Measurements from ENCODE around the gene MXRA5. TPM values are rescaled to one million over a fixed set of nuclear protein-coding genes. Genes with fewer than 3 reads are reported as not detected.
A peak's percentile ranks its signal among the peaks of the same experiment; 100 is the strongest.

MXRA5 gene
- total RNA-seq, 1 donor from 2014 or later, result 188 TPM

DNA sequence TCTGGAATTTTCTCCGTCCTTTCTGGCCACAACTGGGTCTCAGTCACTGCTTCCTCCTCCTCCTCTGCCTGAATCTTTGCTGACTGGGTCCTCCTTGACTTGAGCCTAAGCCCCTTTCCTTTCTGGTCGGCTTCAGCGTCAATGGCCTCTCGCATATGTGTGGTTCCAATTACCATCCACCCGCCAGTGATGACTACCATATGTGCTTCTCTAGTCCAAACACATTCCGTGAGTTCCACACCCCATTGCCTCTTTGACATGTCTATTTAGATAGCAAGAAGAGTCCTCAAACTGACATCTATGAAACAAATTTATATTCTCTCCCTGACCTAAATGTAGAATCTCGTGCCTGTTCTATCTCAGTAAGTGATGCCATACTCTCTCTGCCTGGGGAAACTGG is 19.8 kb downstream of the MXRA5 start:
- DNase-seq (ENCODE audit: extremely low spot score, unreplicated experiment), result peak; percentile 57
- TF ChIP-seq, protein P1, sequence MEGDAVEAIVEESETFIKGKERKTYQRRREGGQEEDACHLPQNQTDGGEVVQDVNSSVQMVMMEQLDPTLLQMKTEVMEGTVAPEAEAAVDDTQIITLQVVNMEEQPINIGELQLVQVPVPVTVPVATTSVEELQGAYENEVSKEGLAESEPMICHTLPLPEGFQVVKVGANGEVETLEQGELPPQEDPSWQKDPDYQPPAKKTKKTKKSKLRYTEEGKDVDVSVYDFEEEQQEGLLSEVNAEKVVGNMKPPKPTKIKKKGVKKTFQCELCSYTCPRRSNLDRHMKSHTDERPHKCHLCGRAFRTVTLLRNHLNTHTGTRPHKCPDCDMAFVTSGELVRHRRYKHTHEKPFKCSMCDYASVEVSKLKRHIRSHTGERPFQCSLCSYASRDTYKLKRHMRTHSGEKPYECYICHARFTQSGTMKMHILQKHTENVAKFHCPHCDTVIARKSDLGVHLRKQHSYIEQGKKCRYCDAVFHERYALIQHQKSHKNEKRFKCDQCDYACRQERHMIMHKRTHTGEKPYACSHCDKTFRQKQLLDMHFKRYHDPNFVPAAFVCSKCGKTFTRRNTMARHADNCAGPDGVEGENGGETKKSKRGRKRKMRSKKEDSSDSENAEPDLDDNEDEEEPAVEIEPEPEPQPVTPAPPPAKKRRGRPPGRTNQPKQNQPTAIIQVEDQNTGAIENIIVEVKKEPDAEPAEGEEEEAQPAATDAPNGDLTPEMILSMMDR (IDR thresholded peaks at IDR 0.05), result no peak
- Mint-ChIP-seq H3K4me1 (ENCODE audit: unreplicated experiment) (no peaks in the 10 kb centered on the region), H3K9me3 (ENCODE audit: unreplicated experiment) (peaks cover 20% of the 10 kb centered on the region), H3K27ac (ENCODE audit: unreplicated experiment) (no peak overlapping the region), H3K4me3 (ENCODE audit: unreplicated experiment) (no peak overlapping the region), H3K27me3 (ENCODE audit: unreplicated experiment) (no peaks in the 10 kb centered on the region), H3K36me3 (ENCODE audit: unreplicated experiment) (peaks cover 44% of the 10 kb centered on the region)

DNA sequence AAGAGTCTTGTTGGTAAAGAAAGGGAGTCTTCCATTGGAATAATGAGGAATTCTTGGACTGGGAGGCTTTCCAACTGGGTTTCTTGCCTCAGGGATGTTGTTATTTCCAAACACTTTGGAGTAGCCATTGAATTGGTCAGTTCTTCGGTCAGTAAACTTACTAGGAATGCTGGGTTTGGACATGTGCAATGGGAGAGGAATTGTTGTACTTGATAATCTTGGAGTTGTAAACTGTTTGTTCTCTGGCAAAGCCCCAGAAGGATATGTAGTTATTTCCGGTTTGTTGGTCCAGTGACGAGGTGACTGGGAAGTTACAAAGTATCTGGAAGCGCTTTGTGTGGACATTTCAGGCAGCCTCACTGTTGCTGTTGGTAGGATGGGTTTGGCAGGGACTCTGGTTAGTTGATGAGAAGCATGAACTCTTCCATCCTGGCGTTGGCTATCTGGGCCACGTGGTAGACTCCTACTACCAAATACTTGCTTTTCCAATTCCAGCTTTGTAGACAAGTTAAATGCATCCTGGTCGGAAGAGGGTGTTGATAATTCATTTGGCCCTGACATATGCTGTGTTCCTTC is 25.9 kb downstream of the MXRA5 start:
- Mint-ChIP-seq H3K4me1 (ENCODE audit: unreplicated experiment) (peaks cover 7% of the 10 kb centered on the region), H3K4me3 (ENCODE audit: unreplicated experiment) (no peak overlapping the region), H3K27me3 (ENCODE audit: unreplicated experiment) (no peaks in the 10 kb centered on the region), H3K27ac (ENCODE audit: unreplicated experiment) (peak overlapping the region; percentile 9), H3K9me3 (ENCODE audit: unreplicated experiment) (peaks cover 26% of the 10 kb centered on the region), H3K36me3 (ENCODE audit: unreplicated experiment) (peaks cover 79% of the 10 kb centered on the region)
- TF ChIP-seq, protein P1 (IDR thresholded peaks at IDR 0.05), result no peak
- no peak for DNase-seq (ENCODE audit: extremely low spot score, unreplicated experiment)

DNA sequence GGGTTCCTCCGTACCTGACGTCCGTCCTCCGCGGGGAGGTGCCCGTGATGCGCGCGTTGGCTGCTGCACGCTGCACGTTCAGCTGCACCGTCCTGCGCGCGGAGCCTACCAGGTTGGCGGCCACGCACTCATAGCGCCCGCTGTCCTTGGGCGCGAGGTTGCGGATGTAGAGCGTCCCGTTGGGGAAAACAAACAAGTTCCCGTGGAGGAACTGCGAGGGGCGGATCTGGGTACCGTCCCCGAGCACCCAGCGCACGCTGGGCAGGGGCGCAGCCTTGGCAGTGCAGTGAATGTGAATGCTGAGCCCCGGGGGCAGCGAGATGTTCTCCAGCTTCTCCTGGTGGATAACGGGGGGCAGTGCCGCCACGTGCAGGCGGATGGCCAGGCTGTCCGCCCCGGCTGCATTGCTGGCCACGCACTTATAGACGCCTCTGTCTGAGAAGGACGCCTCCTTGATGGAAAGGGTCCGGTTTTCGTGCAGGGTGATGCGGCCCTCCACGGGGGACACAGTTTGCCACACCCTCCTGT is 29.2 kb downstream of the MXRA5 start:
- TF ChIP-seq, protein P1 (IDR thresholded peaks at IDR 0.05), result no peak
- Mint-ChIP-seq H3K36me3 (ENCODE audit: unreplicated experiment) (peaks cover 73% of the 10 kb centered on the region), H3K9me3 (ENCODE audit: unreplicated experiment) (peaks cover 11% of the 10 kb centered on the region), H3K4me1 (ENCODE audit: unreplicated experiment) (peaks cover 7% of the 10 kb centered on the region), H3K27ac (ENCODE audit: unreplicated experiment) (no peak overlapping the region), H3K4me3 (ENCODE audit: unreplicated experiment) (no peak overlapping the region), H3K27me3 (ENCODE audit: unreplicated experiment) (no peaks in the 10 kb centered on the region)
- DNase-seq (ENCODE audit: extremely low spot score, unreplicated experiment), result no peak

DNA sequence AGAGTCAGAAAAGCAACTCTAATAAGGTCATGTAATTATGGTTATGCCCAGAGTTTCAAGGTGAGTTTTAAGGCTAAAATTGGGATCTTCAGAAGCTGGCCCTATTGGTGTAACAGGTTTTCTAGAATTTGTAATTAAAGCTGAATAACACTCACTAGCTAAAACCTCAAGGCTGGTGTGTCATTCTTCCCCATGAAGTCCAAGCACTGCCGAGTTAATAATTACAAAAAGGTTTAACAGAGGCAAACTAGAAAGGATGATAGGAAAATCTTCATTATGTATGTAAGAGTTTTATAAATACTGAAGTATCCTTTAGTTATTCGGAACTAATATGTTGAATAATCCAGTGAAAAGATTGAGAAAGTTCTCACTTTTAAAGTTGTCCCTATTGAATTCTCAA is 34.3 kb downstream of the MXRA5 start:
- peaks cover 15% of the 10 kb centered on the region for H3K4me1 Mint-ChIP-seq (ENCODE audit: unreplicated experiment)
- DNase-seq (ENCODE audit: extremely low spot score, unreplicated experiment), result no peak
- H3K27ac Mint-ChIP-seq (ENCODE audit: unreplicated experiment), result no peak overlapping the region
- H3K27me3 Mint-ChIP-seq (ENCODE audit: unreplicated experiment), result no peaks in the 10 kb centered on the region
- peaks cover 58% of the 10 kb centered on the region for H3K36me3 Mint-ChIP-seq (ENCODE audit: unreplicated experiment)
- peaks cover 6% of the 10 kb centered on the region for H3K9me3 Mint-ChIP-seq (ENCODE audit: unreplicated experiment)
- TF ChIP-seq, protein P1 (IDR thresholded peaks at IDR 0.05), result no peak
- no peak overlapping the region for H3K4me3 Mint-ChIP-seq (ENCODE audit: unreplicated experiment)

DNA sequence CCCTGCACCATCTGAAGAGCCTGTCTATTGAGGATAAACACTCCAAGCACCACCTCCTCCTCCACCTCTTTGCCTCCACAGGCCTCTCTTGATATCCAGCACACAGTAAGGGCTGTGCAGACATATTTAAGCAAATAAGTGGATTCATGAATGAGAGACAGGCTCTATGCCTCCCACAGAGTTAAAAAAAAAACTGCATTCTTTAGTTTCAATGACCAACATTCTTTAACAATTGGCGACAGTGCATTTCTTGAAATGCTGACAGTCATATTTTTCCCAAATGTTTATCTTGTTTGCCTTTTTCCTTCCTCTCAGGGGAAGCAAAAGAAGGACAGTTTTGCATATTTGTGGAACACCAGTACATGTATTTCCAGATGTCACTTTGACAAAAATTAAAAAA is 38.6 kb downstream of the MXRA5 start:
- TF ChIP-seq, protein P1 (IDR thresholded peaks at IDR 0.05), result no peak
- Mint-ChIP-seq H3K36me3 (ENCODE audit: unreplicated experiment) (peaks cover 44% of the 10 kb centered on the region), H3K27me3 (ENCODE audit: unreplicated experiment) (no peaks in the 10 kb centered on the region), H3K27ac (ENCODE audit: unreplicated experiment) (peak overlapping the region; percentile 68), H3K4me1 (ENCODE audit: unreplicated experiment) (peaks cover 15% of the 10 kb centered on the region), H3K9me3 (ENCODE audit: unreplicated experiment) (peaks cover 6% of the 10 kb centered on the region), H3K4me3 (ENCODE audit: unreplicated experiment) (no peak overlapping the region)
- DNase-seq (ENCODE audit: extremely low spot score, unreplicated experiment), result no peak

Measured in osteocyte (in vitro differentiated cells).